22Rv1 (cell line): ENCODE data around the gene FOXO3.

Experiments
- ZFX ChIP-seq: fragments of 450-650 bp; IDR thresholded peaks from 2 replicates; pipeline ENCODE4 v1.6.1; 2017; ENCODE audit warnings: antibody characterized with exemption, borderline replicate concordance
- TF ChIP-seq, protein P1 (sequence below): fragments of 450-650 bp; IDR thresholded peaks from 2 replicates; pipeline ENCODE4 v1.5.1; 2017; ENCODE audit warnings: mild to moderate bottlenecking

- TF ChIP-seq, protein P1, sequence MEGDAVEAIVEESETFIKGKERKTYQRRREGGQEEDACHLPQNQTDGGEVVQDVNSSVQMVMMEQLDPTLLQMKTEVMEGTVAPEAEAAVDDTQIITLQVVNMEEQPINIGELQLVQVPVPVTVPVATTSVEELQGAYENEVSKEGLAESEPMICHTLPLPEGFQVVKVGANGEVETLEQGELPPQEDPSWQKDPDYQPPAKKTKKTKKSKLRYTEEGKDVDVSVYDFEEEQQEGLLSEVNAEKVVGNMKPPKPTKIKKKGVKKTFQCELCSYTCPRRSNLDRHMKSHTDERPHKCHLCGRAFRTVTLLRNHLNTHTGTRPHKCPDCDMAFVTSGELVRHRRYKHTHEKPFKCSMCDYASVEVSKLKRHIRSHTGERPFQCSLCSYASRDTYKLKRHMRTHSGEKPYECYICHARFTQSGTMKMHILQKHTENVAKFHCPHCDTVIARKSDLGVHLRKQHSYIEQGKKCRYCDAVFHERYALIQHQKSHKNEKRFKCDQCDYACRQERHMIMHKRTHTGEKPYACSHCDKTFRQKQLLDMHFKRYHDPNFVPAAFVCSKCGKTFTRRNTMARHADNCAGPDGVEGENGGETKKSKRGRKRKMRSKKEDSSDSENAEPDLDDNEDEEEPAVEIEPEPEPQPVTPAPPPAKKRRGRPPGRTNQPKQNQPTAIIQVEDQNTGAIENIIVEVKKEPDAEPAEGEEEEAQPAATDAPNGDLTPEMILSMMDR, result no peak
- no peak for TF ChIP-seq ZFX
These were observed 171.6 kb downstream of the FOXO3 start for GRCh38 chr6:108732091-108732870.
